Measurements from ENCODE around the gene SCN9A. TPM values are rescaled to one million over a fixed set of nuclear protein-coding genes. Genes with fewer than 3 reads are reported as not detected.

SCN9A gene
- total and polyA plus RNA-seq, 2 donors (not counting 1 experiment from before 2014, with no cell fraction given) = not detected

GRCh38 chr2:166278856-166279255 lies 96.9 kb downstream of the SCN9A start:
- DNase-seq (no peak), ATAC-seq (ENCODE audit: low read depth) (no peak)
- no peak overlapping the region for H3K4me3 Mint-ChIP-seq
- Histone ChIP-seq H3K4me1 (ENCODE audit: control insufficient read depth in 2 of 2, insufficient read depth in 2 of 2, low read length in 2 of 2) (no peaks in the 10 kb centered on the region), H3K36me3 (replicated peaks in 1 of 2; ENCODE audit: control extremely low read depth in 1 of 2, control insufficient read depth in 1 of 2, extremely low read depth in 1 of 2, insufficient read depth in 2 of 2, low read length in 1 of 2) (no peaks in the 10 kb centered on the region), H3K9ac (ENCODE audit: low read length) (no peak overlapping the region), H3K9me3 (ENCODE audit: control extremely low read depth in 1 of 3, control insufficient read depth in 2 of 3, insufficient read depth in 1 of 3, low read length in 2 of 3) (no peaks in the 10 kb centered on the region), H3K4me3 (ENCODE audit: control extremely low read depth in 1 of 5, extremely low read depth in 1 of 5, insufficient read depth in 1 of 5, low read depth in 2 of 5, low read length in 4 of 5) (no peak overlapping the region), H2AFZ (ENCODE audit: insufficient read depth, low read depth, low read length, poor library complexity, severe bottlenecking) (no peak overlapping the region), H4K20me1 (ENCODE audit: control insufficient read depth, insufficient read depth, low read length, poor library complexity, severe bottlenecking) (no peaks in the 10 kb centered on the region), H3K27ac (ENCODE audit: low read length in 2 of 2) (no peak overlapping the region), H3K27me3 (replicated peaks in 1 of 4; ENCODE audit: control extremely low read depth in 1 of 4, control insufficient read depth in 3 of 4, insufficient read depth in 4 of 4, low read length in 3 of 4) (no peaks in the 10 kb centered on the region), H3K79me2 (ENCODE audit: control insufficient read depth, insufficient read depth, low read length) (no peaks in the 10 kb centered on the region), H3K4me2 (replicated peaks; ENCODE audit: low read depth, low read length, poor library complexity, severe bottlenecking) (no peak overlapping the region)
- H3K4me1 Mint-ChIP-seq = no peaks in the 10 kb centered on the region
- CTCF ChIA-PET = no interaction called here
- POLR2A ChIA-PET = no interaction called here
- H3K9me3 Mint-ChIP-seq (ENCODE audit: insufficient read depth) = no peaks in the 10 kb centered on the region
- H3K27me3 Mint-ChIP-seq = no peaks in the 10 kb centered on the region
- 100% methylated on average over 1 of the region's 4 CpGs for WGBS (ENCODE audit: insufficient coverage)
- intact Hi-C loops (cut with micrococcal nuclease) = no loop called here
- no peak overlapping the region for H3K27ac Mint-ChIP-seq
- TF ChIP-seq, protein P1, sequence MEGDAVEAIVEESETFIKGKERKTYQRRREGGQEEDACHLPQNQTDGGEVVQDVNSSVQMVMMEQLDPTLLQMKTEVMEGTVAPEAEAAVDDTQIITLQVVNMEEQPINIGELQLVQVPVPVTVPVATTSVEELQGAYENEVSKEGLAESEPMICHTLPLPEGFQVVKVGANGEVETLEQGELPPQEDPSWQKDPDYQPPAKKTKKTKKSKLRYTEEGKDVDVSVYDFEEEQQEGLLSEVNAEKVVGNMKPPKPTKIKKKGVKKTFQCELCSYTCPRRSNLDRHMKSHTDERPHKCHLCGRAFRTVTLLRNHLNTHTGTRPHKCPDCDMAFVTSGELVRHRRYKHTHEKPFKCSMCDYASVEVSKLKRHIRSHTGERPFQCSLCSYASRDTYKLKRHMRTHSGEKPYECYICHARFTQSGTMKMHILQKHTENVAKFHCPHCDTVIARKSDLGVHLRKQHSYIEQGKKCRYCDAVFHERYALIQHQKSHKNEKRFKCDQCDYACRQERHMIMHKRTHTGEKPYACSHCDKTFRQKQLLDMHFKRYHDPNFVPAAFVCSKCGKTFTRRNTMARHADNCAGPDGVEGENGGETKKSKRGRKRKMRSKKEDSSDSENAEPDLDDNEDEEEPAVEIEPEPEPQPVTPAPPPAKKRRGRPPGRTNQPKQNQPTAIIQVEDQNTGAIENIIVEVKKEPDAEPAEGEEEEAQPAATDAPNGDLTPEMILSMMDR (IDR thresholded peaks at IDR 0.05) = no peak
- no peak for TF ChIP-seq EZH2 (IDR thresholded peaks at IDR 0.05; ENCODE audit: borderline replicate concordance, insufficient read depth, low read depth, low read length, poor library complexity, severe bottlenecking)

- Histone ChIP-seq H3K9me3 (ENCODE audit: control extremely low read depth in 1 of 3, control insufficient read depth in 2 of 3, insufficient read depth in 1 of 3, low read length in 2 of 3) (no peaks in the 10 kb centered on the region), H4K20me1 (ENCODE audit: control insufficient read depth, insufficient read depth, low read length, poor library complexity, severe bottlenecking) (no peaks in the 10 kb centered on the region), H2AFZ (ENCODE audit: insufficient read depth, low read depth, low read length, poor library complexity, severe bottlenecking) (no peak overlapping the region), H3K36me3 (replicated peaks in 1 of 2; ENCODE audit: control extremely low read depth in 1 of 2, control insufficient read depth in 1 of 2, extremely low read depth in 1 of 2, insufficient read depth in 2 of 2, low read length in 1 of 2) (no peaks in the 10 kb centered on the region), H3K79me2 (ENCODE audit: control insufficient read depth, insufficient read depth, low read length) (no peaks in the 10 kb centered on the region), H3K4me2 (replicated peaks; ENCODE audit: low read depth, low read length, poor library complexity, severe bottlenecking) (no peak overlapping the region), H3K4me1 (ENCODE audit: control insufficient read depth in 2 of 2, insufficient read depth in 2 of 2, low read length in 2 of 2) (no peaks in the 10 kb centered on the region), H3K27me3 (replicated peaks in 1 of 4; ENCODE audit: control extremely low read depth in 1 of 4, control insufficient read depth in 3 of 4, insufficient read depth in 4 of 4, low read length in 3 of 4) (no peaks in the 10 kb centered on the region), H3K9ac (ENCODE audit: low read length) (no peak overlapping the region), H3K4me3 (ENCODE audit: control extremely low read depth in 1 of 5, extremely low read depth in 1 of 5, insufficient read depth in 1 of 5, low read depth in 2 of 5, low read length in 4 of 5) (no peak overlapping the region), H3K27ac (ENCODE audit: low read length in 2 of 2) (no peak overlapping the region)
- no peak for TF ChIP-seq EZH2 (IDR thresholded peaks at IDR 0.05; ENCODE audit: borderline replicate concordance, insufficient read depth, low read depth, low read length, poor library complexity, severe bottlenecking)
- TF ChIP-seq, protein P1 (IDR thresholded peaks at IDR 0.05) = no peak
- intact Hi-C loops (cut with micrococcal nuclease) = no loop called here
- Mint-ChIP-seq H3K9me3 (ENCODE audit: insufficient read depth) (no peaks in the 10 kb centered on the region), H3K4me1 (no peaks in the 10 kb centered on the region), H3K27ac (no peak overlapping the region), H3K4me3 (no peak overlapping the region), H3K27me3 (no peaks in the 10 kb centered on the region)
- ChIA-PET POLR2A (no interaction called here), CTCF (no interaction called here)
- no peak for DNase-seq
- no CpG with 5 or more reads among the region's 6 CpGs for WGBS (ENCODE audit: insufficient coverage)
- no peak for ATAC-seq (ENCODE audit: low read depth)
These were observed 105.4 kb downstream of the SCN9A start for GRCh38 chr2:166270376-166270775.
